EH (cell line): Measurements from ENCODE around the gene CCDC185.

Experiments
- DNase-seq: peaks from one replicate; pipeline ENCODE4 v3.0.0-alpha.2; 2015; ENCODE audit warnings: low read depth

The CCDC185 gene

GRCh38 chr1:223430236-223430635 lies 37.0 kb downstream of the CCDC185 start:
- no peak for DNase-seq

GRCh38 chr1:223437151-223437550 lies 43.9 kb downstream of the CCDC185 start:
- no peak for DNase-seq

- no peak for DNase-seq
These were observed 50.2 kb downstream of the CCDC185 start for GRCh38 chr1:223443397-223443796.

- no peak for DNase-seq
These were observed 51.2 kb downstream of the CCDC185 start for GRCh38 chr1:223444411-223444810.
